GM19238 (cell line): ENCODE measurements around the gene DCAF10.
"Not testable (repeated sequence)": the region's sequence is repeated elsewhere in the genome, so short reads cannot be mapped to it uniquely, and the experiment has no call there.

Source experiments
- DNase-seq: peaks from one replicate; pipeline ENCODE4 v3.0.0; 2011; ENCODE audit warnings: low spot score; ENCODE audit not compliant: insufficient read length

Gene DCAF10

DNA sequence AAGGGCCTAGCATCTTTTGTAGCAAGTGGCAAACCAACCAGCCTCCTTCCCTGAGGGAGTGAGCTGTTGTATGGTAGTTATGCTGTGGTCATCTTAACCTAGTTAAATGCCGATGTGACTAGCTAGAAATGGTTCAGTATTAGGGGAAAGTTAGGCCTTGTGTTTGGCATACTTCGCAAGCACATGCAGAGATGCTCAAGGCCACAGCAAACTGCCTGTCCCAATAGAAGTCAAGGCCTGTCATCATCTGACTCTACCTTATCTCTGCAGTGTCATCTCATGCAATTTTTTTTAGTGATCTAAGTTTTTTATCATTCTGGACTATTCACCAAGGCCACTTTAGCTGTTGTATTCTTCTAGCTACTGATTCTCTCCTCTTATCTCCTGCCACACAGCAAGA is 10.5 kb upstream of the DCAF10 start:
- no peak for DNase-seq

DNA sequence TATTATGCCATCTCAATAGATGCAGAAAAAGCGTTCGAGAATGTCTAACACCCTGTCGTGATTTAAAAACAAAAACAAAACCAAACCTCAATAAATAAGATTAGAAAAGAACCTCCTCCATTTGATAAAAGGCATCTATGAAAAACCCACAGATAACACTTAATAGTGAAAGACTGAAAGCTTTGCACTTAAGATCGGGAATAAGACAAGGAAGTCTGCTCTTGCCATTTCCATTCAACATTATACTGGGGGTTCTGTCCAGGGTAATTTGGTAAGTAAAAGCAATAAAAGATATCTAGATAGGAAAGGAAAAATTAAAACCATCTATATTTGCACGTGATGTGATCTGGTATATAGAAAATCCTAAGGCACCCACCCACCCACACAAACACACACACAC is 8.5 kb upstream of the DCAF10 start:
- DNase-seq: no peak

DNA sequence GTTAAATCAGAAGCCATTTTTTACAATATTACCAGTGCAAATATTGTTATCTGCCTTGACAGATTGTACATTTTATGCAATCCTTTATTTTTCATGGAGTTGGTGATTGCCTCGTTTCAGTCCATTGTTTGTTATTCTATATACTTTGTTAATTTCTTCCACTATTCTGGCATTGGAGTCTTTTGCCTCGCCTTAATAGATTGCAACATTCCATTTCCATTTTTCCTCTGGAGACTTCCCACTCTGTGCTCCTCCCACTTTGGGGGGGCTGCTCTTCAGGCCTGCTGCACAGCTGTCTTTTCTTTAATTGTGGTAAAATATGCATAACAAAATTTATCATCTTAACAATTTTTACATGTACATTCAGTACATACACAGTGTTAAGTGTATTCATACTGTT is 4.4 kb upstream of the DCAF10 start:
- DNase-seq: no peak

DNA sequence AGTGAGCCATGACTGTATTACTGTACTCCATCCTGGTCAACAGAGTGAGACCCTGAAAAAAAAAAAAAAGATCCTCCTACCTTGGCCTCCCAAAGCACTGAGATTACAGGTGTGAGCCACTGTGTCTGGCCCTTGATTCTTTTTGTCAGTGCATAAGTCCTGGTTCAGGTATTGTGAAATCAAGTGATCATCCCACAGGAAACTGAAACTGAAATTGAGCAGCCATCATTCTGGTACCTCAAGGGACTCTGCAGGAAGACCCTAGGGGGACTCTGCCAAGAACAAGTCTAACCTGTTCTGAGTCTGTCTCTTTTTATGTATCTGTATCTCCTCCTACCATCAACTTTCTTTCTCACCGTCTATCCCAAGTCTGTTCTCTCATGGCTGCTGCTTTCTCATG is 1.9 kb upstream of the DCAF10 start:
- DNase-seq: no peak

DNA sequence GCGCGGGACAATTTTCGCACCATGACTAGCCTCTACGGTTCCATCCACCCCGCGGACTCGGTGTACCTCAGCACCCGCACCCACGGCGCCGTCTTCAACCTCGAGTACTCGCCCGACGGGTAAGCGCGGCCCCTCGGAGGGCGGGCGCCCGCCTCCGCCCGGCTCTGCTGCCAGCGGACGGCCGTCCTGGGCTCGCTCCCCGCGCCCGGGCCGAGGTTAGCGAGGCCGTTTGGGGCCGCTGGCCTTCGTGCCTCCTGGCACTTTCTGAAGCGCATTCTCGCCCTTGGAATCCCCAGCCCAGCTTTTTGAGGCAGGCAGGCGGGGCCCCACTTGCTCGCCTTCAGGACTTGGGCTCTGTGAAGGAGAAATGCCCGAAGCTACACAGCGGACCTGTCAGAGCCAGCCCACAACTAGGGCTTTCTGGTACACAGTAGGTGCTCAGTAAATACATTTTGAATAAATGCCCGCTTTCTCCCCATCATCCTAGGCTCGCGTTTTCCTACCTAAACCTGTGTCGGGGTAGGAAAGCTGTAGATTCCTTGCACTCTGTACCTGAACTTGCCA is 772 bp downstream of the DCAF10 start:
- DNase-seq: no peak

DNA sequence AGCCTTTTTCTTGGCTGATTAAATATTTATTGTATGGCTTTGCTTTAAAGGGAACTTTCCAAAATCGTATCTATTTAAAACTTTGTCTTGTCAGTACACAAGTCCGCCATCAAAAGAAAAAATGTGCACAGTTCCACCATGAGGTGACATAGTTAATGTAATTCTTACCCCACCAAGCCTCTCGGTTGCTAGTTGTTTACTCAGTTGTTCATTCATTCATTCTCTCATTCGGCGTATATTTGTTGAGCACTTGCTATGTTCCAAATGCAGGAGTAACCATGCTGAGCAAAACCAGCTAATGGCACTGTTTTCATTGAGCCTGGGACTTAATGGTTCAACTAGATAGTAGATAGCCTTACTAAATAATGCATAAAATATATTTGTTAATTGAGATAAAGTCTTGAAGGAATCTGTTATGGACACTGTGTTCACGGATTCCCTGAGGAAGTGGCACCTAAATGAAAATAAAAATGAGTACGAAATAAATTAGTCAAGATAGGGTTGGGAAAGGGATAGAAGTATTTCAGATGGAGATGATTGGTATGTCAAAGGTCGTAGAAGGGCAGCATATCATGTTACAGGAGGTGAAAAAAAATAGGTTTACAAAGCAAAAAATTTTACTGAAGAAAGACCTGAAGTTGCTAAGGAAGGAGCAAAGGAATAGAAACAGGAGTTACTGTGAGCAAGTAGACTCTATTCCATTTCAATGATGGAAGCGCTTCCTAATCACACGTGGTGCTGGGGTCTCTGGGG is 1.5 kb downstream of the DCAF10 start:
- no peak for DNase-seq

DNA sequence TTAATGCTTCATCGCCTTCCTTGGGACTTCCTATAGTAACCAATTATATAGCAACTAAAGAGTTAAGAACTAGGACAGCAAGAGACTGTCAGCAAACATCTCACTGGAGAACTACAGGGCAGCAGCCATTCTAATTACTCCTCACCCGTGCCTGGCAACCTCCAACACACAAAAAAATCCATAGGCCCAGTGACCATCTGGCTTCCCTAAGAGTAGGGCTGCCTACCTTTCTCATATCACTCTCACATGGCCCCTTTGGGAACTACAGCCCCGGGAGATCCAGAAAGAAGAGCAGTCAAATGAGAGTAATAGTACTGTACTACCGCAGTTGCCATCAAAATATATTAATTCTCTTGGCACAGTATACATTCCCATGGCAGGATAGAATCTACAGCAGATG is 5.7 kb downstream of the DCAF10 start:
- DNase-seq: no peak

DNA sequence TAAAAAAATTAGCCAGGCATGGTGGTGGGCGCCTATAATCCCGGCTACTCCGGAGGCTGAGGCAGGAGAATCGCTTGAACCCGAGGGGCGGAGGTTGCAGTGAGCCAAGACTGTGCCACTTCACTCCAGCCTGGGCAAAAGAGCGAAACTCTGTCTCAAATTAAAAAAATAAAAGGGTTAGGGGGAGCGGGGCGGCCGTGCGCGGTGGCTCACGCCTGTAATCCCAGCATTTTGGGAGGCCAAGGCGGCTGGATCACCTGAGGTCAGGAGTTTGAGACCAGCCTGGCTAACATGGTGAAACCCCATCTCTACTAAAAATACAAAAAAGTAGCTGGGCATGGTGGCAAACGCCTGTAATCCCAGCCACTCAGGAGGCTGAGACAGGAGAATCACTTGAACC is 9.1 kb downstream of the DCAF10 start:
- DNase-seq: not testable (repeated sequence)

DNA sequence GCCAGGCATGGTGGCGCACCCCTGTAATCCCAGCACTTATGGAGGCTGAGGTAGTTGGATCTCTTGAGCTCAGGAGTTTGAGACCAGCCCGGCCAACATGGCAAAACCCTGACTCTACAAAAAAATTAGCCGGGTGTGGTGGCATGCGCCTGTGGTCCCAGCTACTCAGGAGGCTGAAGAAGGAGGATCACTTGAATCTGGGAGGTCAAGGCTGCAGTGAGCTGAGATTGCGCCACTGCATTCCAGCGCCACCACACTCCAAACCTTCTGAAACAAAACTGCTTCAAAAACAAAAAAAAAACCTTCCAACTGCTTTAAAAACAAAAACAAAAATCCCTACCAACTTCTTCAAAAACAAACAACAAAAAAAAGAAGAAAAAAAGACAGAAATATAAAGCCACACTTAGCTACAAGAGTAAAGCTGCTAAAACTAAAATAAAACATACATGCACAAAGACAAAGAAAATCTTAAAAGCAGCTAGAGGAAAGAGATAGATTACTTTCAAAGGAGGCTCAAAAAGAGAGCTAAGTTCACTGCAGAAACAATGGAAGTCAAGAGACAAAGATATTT is 11.4 kb downstream of the DCAF10 start:
- no peak for DNase-seq

DNA sequence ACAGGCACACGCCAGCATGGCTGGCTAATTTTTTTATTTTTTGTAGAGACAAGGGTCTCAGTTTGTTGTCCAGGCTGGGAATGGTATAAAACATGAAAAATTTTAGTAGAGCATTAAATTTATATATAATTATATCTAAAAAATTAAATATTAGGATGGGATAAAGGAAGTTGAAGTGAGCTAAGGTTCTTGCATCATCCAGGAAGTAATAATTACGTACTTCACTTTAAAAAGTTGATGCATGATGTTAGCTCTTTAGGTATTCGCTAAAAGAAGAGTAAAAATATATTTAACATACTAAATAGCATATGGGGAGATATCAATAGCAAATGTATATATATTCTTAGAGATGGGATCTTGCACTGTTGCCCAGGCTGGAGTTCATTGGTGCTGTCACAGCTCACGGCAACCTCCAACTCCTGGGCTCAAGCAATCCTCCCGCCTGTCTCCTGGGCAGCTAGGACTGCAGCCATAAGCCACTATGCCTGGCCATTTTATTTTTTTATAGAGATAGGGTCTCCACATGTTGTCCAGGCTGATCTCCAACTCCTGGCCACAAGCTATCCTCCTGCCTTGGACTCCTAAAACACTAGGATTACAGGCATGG is 12.3 kb downstream of the DCAF10 start:
- no peak for DNase-seq

DNA sequence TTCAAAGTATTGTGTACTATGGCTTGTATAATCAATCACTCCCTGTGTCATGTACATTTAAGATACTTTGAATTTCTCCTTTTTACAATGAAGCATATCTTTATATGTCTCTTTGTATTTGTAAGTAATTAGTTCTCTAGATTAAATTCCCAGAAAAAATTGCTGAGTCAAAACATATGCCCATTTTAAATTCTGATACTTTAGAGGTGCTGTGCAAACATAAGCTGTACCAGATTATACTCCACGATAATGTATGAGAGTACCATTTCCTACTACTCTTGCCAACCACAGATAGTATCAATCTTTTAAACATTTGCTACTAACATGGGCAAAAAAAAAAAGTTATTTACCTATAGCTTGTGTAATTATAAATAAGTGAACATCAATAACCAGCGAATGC is 18.3 kb downstream of the DCAF10 start:
- DNase-seq: no peak

DNA sequence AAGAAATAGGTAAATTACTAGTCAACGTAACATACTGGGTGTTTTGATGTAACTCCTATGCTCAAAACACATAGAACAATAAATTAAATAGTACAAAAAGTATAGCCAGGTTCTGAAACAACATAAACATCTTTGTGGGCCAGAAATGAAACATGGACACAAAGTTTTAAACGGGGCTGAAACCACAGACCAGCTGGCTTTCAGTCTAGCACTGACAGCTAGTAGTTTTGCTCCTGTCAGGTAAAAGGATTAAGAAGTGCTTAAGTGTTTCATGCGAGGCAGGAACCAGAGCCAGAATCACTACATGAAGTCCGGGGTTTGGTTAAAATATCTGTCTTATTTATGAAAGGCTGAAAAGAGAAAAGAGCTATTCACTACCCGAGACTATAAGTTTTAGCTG is 19.5 kb downstream of the DCAF10 start:
- no peak for DNase-seq

DNA sequence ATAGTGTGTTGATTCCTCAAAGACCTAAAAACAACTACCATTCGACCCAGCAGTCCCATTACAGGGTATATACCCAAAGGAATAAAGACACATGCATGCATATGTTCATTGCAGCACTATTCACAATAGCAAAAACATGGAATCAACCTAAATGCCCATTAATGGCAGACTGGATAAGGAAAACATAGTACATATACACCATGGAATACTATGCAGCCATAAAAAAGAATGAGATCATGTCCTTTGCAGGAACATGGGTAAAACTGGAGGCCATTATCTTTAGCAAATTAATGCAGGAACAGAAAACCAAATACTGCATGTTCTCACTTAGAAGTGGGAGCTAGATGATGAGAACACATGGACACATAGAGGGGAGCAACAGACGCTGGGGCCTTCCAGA is 24.6 kb downstream of the DCAF10 start:
- not testable (repeated sequence) for DNase-seq

DNA sequence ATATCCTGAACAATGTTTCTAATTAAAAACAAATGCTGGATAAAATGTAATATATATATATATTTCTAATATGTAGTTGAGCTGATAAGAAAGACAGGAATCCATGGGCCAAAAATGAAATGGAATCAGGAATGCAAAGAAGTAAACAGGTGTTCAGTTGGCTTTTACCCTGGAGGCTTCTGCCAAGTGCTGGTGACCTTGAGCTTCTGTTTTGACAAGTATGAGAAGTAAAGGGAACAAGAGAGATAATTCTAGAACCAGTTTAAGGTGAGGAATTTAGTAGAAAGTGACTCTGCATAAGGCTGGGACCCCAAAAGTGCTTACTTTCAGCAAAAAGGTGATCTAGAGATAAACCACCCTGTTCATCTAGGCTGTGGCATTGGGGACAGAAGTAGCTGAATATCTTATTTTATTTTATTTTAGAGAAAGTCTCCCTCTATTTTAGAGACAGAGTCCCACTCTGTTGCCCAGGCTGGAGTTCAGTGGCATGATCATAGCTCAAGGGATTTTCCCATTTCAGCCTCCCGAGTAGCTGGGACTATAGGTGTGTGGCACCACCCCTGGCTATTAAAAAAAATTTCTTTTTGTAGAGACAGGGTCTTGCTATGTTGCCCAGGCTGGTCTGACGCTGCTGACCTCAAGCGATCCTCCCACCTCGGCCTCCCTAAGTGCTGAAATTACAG is 27.0 kb downstream of the DCAF10 start:
- DNase-seq: no peak

DNA sequence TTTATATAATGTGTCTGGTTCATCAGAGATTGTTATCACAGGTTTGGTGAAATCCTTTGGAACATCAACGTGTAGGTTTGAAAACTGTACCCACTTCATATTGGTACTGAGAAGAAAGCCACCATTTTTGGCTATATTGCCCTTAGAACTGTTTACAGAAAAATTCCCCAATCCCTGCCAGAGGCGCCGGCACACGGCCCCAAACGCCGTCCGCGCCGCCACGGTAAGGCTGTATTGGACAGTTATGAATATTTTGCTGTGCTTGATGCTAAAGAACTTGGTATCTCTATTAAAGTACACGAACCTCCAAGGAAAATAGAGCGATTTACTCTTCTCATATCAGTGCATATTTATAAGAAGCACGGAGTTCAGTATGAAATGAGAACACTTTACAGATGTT is 35.2 kb downstream of the DCAF10 start:
- no peak for DNase-seq

DNA sequence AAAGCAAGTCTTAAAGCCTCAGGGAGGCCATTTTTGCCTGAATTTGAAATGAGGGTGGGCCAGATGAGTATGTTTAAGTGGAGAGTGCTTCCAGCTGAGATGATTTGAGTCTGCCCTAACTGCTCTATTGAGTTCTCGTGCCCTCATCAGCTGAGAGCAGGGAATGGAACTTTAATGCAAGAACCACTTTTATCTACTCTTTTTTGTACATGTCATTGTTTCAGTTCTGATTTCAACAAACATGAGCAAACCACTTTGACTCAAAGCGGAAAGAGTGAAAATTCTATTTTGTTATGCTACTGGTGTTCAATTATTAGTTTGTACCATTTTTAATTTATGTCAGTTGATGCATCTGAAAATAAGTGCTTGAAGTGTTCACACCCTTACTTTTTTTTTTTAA is 35.8 kb downstream of the DCAF10 start:
- DNase-seq: no peak

DNA sequence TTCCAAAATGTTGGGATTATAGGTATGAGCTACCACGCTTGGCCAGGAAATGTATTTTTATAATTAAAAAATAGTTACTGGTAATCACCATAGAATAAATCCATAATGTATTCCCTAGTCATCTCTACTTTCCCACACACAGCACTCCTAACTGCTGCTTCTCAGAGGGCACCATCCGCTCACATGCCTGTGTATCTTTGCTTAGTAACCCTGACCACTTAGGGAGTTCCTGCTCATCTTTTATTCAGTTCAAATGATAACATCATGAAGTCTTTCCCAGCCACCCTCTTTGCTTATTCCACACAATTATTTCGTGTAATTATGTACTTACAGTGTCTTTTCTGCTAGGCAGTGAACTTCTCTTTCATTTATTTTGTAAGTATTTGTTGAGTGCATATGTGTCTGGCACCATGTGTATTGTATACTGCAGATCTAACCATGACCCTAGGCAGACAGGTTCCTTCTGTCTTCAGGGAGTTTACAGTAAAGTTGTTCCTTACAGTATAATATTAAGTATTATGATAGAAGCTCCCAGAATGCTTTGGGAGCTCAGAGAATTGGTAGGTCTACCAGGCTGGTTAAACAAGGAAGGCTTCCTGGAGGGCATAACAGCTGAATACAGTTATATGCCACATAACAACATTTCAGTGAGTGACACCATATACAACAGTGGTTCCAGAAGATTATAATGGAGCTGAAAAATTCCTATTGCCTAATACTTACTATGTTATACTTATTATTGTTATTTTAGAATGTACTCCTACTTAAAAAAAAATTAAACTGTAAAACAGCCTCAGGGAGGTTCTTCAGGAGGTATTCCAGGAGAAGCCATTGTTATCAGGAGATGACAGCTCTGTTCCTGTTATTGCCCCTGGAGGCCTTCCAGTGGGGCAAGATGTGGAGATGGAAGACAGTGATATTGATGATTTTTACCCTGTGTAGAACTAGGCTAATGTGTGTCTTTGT is 39.2 kb downstream of the DCAF10 start:
- no peak for DNase-seq

DNA sequence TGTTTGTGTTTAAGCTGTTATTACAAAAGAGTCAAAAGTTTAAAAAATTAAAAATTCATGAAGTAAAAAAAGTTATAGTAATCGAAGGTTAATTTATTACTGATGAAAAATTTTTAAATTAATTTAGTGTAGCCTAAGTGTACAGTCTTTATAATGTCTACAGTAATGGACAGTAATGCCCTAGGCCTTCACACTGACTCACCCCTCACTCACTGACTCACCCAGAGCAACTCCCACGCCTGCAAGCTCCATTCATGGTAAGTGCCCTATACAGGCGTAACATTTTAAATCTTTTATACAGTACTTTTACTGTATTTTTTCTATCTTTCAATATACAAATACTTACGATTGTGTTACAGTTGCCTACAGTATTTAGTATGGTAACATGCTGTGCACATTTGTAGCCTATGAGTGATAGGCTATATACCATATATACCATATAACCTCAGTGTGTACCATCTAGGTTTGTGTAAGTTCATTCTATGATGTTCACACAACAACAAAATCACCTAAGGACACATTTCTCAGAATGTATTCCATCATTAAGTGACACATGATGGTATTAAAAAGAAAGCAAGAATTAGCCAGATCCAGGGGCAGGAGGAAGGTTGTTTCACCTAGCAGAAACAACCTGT is 40.1 kb downstream of the DCAF10 start:
- DNase-seq: no peak

DNA sequence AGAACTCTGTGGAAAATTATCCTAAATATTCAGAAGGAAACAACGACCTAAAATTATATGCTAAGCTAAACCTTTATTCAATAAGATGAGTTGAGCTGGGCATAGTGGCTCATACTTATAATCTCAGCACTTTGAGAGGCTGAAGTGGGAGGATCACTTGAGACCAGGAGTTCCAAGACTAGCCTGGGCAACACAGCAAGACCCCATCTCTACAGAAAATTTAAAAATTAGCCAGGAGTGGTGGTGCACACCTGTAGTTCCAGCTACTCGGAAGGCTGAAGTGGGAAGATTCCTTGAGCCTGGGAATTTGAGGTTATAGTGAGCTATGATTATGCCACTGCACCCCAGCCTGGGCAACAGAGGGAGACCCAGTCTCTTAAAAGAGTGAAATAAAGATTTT is 51.6 kb downstream of the DCAF10 start:
- DNase-seq: no peak

DNA sequence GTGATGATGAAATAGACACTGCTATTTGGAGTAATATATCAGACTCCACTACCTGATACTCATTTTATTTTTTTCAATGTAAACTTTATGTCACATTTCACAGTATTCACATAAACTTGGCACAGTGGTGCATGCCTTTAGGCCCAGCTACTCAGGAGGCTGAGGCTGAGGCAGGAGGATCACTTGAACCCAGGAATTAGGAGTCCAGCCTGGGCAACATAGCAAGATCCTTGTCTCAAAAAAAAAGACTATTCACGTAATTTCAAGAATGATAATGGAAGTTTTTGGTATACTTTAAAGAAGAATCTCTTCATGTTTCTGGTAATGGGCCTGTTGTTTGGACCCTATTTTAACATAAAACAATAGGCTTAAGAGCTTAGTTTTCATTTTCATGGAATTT is 56.0 kb downstream of the DCAF10 start:
- no peak for DNase-seq

DNA sequence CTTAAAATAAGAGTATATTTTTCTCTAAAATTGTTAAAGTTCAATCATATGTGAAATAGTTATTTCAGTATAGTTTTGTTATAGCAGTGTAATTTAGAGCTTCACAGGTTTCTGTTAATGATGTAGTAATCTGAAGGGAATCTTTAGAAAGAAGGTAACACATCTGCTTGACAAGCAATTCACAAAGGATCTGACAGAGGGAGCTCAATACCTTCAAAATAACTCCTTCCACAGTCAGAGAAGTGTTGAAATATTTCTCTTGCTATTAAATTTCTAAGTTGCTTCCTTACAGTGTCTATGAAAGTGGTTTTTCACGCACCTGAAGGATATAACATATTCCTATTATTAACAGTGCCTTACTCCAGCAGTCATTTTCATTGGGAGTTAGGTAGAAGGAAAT is 58.4 kb downstream of the DCAF10 start:
- DNase-seq: no peak
